Erythroblast (primary cell): ENCODE measurements around the gene HMGXB4.

ENCODE experiments used
- GATA1 ChIP-seq: IDR thresholded peaks from 2 replicates; pipeline ENCODE4 v1.6.1; 2011; ENCODE audit warnings: low read depth, mild to moderate bottlenecking, control low read depth, low read length, moderate library complexity
- POLR2A ChIP-seq: IDR thresholded peaks from 2 replicates; pipeline ENCODE4 v1.6.1; 2011; ENCODE audit warnings: mild to moderate bottlenecking, low read length

GRCh38 chr22:35327690-35328471 is 70.6 kb downstream of the HMGXB4 start:
- TF ChIP-seq POLR2A = no peak
- TF ChIP-seq GATA1 = no peak
